ELR (cell line): Measurements from ENCODE around the gene TMEM240.

Source experiments
- DNase-seq: peaks from one replicate; pipeline ENCODE4 v3.0.0-alpha.2; 2015; ENCODE audit warnings: low read depth

The TMEM240 gene

DNA sequence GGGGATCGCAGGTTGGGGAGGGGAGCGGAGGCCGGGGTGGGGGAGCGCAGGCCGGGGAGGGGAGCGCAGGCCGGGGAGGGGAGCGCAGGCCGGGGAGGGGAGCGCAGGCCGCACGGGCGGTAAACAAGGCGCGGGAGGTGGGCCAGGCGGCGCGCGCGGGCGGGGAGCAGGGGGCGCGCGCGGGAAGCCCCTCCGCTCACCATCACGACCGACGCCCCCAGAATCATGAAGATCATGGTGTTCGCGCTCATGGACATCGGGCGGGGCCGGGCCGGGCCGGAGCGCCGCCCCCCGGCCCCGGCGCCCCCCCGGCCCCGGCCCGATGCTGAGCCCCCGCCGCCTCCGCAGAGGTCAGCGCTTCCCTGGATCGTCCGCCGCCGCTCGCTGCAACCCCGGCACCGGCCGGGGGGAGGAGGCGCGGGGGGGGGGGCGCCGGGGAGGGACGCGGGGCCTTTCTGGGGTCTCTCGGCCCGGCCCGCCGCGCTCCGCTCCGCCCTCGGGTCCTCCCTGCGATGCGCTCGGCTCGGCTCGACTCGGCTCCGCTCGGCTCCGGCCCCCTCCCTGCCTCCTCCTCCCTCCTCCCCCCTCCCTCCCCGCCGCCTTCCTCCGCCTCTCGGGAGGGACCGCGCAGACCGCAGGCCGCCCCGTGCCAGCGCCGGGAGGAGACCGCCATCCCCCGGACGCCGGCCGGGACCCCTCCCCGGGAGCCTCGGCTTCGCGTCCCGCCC, at the start of gene TMEM240:
Gene TMEM240 (minus strand): TSS at position 535 of the 728 bp plus-strand sequence. CDS start 278 bp downstream, at position 257.
- peak; percentile 74 for DNase-seq

DNA sequence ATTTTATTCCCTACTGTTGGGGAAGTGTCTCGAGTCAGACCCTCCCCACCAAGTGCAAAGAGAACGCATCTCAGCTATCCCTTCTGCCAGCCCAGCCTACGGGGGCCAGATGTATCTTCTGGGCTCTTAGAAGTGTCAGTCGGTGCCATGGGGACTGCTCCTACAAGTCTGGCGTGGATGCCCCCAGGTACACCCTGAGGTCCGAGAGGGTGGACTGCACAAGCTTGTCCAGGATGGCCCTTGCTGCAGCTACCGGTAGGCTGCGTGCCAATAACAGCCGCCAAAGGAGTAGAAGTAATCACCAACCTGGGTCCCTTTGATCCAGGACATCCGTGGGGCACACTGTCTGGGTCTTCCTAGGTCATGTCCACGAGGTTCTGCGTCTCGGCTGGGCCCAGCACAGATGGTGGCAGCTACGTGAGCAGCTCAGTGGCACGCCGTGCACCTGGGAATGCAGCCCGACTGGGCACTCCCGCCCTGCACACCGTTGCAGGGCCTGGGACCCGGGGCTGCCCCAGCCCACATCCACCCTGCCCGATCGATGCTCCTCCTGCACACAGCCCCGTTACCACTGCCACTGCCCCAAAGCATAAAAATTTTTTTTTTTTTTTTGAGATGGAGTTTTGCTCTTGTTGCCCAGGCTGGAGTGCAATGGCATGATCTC, 43.1 kb upstream of the TMEM240 start:
- DNase-seq = no peak

DNA sequence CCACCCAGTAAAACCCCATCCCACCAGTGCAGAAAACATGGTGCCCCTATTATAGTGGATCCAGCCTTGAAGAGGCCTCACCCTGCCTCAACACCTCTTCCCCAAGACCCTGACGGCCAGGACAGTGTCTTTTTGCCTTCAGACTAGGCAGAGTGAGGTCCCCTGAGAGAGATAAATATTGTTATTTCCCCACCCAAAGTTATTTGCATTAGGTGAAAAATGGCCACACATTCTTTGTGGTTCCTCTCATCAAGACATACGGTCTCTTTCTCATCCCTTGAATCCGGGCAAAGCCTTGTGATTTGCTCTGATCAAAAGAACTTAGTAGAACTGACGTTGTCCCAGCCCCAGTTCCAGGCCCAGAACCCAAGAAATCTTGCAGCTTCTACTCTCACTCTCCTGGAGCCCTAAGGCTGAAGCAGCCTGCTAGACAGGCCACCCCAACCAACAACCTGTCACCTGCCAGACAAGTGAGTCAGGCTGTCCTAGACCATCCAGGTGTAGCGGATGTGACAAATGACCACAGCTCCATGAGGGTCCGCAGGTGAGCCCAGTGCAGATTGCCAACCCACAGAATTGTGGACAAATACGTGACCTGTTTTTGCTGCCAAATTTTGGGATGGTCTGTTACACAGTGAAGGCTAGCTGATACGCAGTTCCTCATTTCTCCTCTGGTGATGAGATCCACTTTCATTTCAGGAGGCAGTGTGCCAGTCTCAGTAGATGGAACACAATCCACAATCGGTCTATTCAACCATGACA, 42.3 kb upstream of the TMEM240 start:
- DNase-seq = no peak

DNA sequence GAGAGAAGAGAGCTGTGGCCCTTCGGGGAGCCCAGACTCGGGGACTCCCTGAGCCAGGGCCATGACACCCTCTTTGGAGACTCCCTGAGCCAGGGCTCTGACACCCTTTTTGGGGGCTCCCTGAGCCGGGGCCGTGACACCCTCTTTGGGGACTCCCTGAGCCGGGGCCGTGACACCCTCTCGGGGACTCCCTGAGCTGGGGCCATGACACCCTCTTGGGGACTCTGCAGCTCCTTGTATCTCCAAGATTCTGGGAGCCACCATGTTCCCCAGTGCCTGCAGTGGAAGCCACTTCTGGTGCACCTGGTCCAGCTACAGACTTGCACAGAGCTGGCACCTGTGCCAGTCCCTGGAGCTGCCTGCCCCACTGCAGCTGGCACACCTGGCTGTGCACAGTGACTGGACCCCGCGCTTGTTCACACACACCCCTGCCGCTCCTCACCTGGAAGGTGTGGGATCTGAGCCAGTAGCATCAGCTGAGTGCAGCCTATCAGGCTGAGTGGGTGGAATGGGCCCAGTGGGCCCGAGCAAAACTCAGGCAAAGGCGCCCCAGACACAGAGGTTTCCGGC, 38.0 kb upstream of the TMEM240 start:
- no peak for DNase-seq

DNA sequence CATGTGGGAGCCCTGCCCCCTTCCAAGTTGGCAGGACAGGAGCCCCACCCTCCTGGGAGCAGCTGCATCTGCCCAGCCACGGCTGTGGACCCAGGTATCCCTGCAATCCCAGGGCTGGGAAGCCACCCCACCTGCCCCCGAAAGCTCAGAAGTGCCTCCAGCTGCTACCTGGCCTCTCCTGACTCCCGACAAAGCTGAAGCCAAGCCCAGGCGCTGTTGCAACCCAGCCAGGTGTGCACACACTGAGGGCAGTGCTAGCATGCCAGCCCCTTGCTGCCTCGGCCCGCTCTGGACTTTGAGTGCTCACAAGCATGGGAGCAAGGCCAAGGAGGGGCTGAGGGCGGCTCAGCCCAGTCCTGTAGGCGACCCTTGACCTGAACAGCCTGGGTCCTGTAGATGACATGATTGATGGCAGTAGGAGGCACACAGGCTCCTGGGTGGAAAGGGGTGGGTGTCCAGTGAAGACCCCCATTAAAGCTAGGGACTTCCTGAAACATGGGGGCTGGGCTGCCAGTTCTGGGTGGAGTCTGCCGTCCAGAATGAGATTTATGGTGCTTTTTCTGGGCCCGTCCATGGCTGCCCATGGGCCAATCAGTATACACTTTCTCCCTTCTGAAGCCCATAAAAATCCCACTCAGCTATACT, 37.1 kb upstream of the TMEM240 start:
- no peak for DNase-seq

DNA sequence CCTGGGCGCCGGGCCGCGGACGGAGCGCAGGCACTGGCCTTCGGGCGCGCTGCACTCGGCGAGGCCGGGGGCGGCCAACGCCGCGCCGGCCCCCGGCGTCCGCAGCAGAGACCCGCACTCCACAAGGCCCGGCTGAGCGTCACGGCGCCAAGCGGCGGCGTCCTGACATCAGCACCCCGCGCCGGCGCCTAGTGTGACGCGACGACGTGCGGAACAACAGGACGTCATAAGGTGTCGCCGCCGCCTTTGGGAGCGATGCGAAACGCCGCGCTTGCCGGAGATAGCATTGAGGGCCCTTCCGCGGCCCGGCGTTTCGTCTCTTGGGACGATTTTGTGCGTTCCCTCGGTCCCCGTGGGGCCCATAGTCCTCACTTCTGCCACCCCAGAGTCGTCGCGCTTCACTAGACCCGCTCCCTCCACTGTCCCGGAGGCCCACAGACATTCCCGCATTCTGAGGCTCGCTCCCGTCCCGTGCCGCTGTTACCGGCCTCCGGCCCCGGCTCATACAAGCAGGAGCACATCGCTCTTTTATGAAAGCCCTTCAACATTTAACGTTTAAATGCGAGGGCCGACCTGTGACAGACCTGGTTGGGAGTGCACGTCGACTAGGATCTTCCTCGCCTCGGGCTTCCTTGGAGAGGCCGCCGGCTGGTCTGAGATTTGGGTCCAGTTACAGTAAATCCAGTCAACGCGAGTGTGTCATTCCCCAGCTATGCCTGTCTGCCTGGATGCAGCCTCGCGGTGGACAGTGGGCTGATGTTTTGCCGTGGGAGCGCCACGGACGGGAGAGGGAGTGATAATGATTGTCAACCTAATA, 34.5 kb upstream of the TMEM240 start, which contains the start of gene SSU72:
Gene SSU72 (minus strand): TSS at position 143 of the 817 bp plus-strand sequence. CDS start 306 bp downstream, outside the sequence.
- DNase-seq = peak; percentile 93

DNA sequence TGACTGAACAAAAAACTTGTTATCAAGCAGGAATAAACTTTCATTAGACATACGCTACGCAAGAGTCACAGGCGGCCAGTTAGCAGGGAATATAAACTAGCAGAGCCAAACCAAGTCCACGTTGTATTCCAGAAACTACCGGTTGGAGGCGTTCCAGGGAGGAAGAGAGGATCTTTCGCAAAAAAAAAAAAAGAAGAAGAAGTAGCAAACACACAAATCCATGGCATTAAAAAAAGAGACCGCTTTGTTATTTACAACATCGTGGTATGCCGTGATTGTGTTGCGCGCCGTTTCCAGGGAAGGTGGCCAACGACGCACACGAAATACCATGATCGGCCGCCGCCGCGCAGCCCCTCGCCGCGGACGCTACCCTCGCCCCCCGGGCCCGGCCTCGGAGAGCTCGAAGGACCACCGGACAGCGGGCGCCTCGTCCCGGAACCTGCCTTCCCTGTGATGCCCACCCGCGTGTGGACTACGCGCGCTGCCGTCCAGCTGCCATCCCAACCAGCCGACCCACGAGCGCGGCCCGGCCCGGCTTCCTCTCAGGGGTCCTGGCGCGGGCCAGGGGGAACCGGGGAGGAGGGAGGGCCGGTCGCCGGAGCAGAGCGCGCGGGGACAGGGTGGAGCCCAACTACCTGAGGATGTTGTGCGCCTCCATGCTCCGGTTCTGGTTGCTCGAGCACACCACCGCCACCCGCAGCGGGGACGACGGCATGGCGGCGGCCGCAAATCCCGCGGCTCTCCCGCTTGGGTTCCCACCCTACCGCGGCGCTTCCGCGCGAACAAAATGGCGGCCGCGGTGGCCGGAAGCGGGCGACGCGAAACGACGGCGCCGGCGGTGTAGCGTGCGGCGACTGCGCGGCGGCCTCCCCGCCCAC, 33.7 kb upstream of the TMEM240 start:
- DNase-seq = peak; percentile 72

DNA sequence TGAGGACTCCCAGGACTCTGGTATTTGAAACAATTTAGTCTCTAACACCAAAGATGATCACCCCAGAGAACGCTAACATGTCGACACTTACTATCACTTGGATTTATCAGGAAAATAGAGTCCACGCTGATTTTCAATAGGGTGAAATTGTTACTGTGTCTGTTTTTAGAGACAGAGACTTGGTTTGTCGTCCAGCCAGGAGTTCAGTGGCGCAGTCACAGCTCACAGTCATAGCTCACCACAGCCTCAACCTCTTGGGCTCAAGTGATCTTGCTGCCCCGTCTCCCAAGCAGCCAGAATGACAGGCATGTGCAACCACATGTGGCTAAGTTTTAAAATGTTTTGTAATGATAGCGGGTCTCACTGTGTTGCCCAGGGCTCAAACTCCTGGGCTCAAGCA, 28.9 kb upstream of the TMEM240 start:
- DNase-seq = no peak

DNA sequence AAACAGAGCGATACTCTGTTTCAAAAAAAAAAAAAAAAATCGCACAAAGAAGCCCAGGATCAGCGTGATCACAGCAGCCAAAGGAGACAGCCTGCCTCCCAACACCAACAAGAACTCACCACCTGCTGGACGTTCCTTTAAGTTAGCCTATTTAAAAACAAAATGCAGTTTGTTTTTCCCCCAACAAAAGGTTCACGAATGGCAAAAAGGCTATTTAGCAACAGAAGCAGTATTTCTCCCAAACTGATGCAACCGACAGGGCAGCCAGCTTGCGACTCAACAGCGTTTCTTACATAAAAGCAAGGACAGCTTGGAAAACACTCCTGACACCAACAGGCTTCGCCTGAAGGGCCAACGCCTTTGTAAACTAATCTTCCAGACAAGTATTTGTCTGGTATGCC, 27.5 kb upstream of the TMEM240 start:
- DNase-seq = no peak

DNA sequence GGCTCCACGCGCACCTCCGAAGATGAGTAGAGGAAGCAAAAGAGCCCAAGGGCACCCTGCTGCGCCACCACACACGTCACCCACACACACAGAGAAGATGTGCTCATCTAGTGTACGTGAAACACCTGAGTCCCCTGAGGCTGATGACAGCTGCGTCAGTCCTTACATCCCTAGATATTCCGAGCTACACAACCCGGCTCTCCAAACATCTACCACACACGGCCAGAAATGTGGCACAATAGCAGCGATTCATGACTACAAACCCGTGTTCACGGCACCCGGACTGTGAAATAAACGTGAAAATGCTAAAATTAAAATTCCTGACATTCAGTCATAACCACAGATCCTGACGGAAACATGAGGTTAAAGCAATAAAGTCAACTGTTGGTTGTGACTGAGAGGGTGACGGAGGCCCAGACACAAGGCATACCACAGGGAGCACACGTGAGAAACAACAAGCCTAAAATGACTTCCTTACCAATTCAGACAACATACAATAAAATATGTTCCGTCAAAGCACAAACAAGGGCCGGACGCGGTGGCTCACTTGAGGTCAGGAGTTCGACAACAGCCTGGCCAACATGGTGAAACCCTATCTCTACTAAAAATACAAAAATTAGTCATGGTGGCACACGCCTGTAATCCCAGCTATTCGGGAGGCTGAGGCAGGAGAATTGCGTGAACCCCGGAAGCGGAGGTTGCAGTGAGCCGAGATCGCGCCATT, 26.9 kb upstream of the TMEM240 start:
- no peak for DNase-seq

DNA sequence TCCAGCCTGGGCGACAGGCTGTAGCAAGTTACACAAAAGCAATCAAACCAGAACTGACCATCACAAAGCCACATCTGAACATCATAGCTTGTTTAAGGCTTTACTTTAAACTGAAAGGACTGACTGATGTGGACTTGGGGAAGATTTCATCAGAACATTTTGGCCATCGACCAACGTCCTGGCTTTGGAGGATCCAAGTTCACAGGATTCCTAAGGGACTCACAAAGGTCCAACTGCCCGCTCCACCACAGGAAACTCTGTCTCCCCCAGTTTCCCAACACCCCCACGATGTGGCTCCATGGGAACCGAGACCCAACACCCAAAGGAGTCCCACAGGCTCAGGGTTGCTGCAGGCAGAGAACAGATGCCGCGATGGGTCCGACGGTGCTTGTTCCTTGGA, 24.9 kb upstream of the TMEM240 start:
- DNase-seq = no peak

DNA sequence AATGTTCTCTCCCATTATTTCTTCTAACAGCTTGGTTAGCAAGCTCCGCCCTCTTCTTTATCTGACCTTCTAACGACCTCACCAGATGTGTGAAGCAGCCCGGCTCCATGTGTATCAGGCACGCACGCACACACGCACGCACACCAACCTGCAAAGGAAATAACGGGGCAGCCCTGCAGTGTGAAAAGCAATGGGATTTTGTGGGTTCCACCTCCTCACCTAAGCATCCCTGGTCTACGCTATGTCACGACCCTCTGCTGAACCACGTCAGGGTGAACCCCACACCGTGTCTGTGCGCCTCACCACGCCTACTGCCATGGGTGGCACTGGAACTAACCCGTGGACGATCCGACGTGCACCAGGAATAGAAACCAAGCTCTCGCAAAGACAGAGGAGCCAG, 23.8 kb upstream of the TMEM240 start:
- no peak for DNase-seq

DNA sequence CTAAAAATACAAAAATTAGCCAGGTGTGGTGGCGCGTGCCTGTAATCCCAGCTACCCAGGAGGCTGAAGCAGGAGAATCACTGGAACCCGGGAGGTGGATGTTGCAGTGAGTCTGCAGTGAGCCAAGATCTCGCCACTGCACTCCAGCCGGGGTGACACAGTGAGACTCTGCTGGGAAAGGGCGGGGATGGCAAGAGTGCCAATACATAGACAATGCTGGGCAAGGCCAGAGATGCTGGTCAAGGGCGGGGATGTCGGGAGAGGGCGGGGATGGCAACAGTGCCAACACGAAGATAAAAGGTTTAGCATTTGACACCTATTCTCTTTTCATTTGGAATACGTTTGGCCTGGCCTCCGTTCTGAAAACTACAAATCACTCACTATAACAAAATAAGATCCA, 23.3 kb upstream of the TMEM240 start:
- DNase-seq = no peak

DNA sequence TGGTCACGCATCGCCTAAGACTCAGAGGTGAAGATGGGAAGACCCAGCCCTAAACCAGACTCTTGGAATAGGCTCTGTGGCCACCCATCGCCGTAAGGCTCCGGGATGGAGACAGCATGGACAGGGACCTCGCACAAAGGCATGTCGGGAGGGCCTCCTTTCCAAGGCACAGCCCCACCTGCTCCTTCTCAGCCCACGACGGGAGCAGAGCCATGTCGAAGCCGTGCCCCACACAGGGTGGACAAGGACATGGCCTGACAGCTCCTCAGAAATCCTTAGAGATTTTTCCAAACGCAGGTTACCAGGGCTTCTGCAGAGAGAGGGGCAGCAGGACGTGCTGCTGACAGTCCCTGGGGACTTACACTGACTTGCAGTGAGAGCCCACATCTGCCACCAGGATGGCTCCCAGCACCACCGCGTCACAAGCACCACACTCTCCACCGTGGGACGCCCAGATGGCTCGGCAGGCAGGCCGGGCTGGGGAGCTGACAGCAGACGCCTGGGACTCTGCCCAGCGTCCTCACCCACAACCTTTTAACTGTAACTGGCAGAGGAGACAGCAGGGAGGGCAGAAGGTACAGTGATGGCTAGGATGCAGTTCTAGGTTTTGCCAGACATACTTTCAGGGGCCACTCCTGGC, 22.3 kb upstream of the TMEM240 start:
- no peak for DNase-seq

DNA sequence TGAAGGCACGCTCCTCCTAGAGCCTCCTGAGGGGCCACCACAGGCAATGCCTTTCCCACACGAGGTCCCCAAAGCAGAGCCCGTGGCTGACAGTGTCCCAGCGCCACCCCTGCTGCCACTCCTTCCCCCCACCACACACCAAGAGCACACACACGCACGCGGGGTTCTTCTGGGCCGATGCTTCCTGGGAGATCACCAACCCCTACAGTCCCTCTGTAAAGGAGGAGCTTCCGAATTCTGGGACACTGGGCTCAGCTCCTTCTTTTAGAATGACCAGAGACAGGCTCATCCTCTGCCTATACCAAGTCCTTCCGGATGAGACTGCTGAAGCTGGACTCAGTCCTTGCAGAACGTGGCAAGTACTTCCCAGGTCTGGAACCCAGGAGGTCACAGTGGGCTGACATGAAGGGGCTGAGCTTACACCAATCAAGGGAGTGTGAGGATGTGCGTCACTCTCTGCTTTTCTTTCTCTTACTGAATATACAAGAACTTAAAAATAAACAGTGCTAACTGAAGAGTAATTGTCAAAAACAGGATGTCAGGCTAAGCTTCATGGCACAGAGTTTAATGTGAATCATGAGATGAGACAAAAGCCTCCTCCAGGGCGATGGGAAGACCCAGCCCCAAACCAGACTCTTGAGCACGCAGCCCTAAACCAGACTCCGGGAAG, 21.5 kb upstream of the TMEM240 start:
- DNase-seq = no peak

DNA sequence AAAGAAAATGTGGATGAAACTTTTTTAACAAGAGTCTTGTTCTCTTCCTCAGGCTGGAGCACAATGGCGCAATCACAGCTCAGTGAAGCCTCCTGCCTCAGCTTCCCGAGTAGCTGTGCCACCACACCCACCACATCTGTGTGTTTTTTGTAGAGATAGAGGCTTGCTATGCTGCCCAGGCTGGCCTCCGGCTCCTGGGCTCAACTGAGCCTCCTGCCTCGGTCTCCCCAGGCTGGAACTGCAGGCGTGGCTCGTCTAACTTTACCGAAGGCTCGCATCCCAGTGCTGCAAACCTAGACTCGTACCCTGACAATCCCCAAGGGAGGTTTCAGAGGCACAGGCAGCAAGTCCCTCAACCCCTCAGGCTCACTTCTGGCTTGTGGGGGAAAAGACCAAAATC, 19.8 kb upstream of the TMEM240 start:
- no peak for DNase-seq

DNA sequence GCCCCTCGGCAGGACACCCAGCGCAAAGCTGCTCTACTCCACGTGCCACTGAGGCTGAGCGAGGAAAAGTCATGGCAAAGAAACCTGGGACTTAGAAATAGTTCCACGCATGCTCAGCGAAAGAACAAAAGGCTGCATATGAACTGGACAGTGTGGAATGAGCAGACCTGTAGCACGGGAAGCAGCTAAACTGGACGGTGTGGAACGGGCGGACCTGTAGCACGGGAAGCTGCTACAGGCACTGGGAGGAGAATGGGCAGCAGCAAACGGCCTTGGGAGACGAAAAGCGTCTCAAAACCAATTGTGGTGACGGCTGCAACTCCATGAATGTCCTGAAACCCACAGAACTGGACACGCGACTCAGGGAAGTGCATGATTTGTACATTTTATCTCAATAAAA, 18.6 kb upstream of the TMEM240 start:
- DNase-seq = no peak

DNA sequence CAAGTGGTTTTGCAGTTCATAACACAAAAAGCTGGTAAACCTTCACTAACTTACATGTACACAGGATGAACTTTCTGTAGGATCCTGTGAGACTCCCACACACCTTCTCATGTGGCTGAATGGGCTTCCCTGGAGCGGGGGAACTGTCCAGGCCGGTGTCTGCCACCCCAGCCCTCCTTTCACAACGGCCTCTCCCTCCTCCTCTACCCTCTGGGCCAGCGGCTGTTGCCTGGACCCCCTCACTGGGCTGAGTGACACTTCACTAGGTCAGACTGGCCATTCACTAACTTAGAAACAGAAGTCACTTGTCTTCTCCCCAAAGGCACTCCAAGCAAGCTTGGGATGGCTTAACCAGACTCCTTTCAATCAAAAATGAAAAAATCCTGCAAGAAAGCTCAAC, 18.2 kb upstream of the TMEM240 start:
- DNase-seq = no peak
